Sigmoid colon (tissue), 3 donors: ENCODE data around the gene TAF8.

ENCODE experiments used
- CTCF ChIP-seq, 4 experiments: fragments of 450-650 bp in 3 of 4; fragments of 200-600 bp in 1 of 4; IDR thresholded peaks; one replicate each; pipeline ENCODE4 v1.5.1; 2016 to 2019; ENCODE audit warnings: antibody characterized with exemption in 4 of 4, mild to moderate bottlenecking in 3 of 4, moderate library complexity in 2 of 4
- POLR2A ChIP-seq, 2 donors: fragments of 450-650 bp; IDR thresholded peaks; one replicate each; pipeline ENCODE4 v1.6.1; 2016; ENCODE audit warnings: antibody characterized with exemption in 2 of 2, mild to moderate bottlenecking in 2 of 2, moderate library complexity in 2 of 2

- TF ChIP-seq POLR2A (IDR thresholded peaks at IDR 0.05) (no peak), CTCF (IDR thresholded peaks at IDR 0.05) (no peak)
These were observed 85.4 kb downstream of the TAF8 start for GRCh38 chr6:42135722-42136121.
